Measurements from ENCODE around the gene TSPAN12. TPM values are rescaled to one million over a fixed set of nuclear protein-coding genes. Genes with fewer than 3 reads are reported as not detected.
"Not testable (repeated sequence)": the region's sequence is repeated elsewhere in the genome, so short reads cannot be mapped to it uniquely, and the experiment has no call there.

The TSPAN12 gene
- total RNA-seq, 1 experiment from 2014 or later = 7.4 TPM

- H3K4me2 ChIP-seq (ENCODE audit: low read length); H4K20me1 ChIP-seq (ENCODE audit: insufficient read depth); RAD21 ChIA-PET (ENCODE audit: low non-redundant PET in 1 of 2, low total read pairs in 2 of 2, uncharacterized antibody in 2 of 2, unreplicated experiment in 2 of 2); intact Hi-C loops (cut with micrococcal nuclease); H2AFZ ChIP-seq (ENCODE audit: low read depth, low read length, poor library complexity, severe bottlenecking); H3K9ac ChIP-seq (ENCODE audit: low read length); H3K4me3 ChIP-seq (replicated peaks in 1 of 2; ENCODE audit: low read depth in 1 of 2, low read length in 2 of 2); POLR2A ChIA-PET; H3K36me3 ChIP-seq (ENCODE audit: control insufficient read depth in 1 of 2, insufficient read depth in 2 of 2, low read length in 2 of 2); ATAC-seq; H3K9me3 ChIP-seq (ENCODE audit: control insufficient read depth in 1 of 2, insufficient read depth in 1 of 2, low read depth in 1 of 2, low read length in 2 of 2); DNase-seq (ENCODE audit: low read depth, low spot score); H3K27me3 ChIP-seq (ENCODE audit: insufficient read depth, low read length); H3K4me1 ChIP-seq (ENCODE audit: control insufficient read depth in 1 of 2, insufficient read depth in 2 of 2, low read length in 2 of 2); H3K9me2 ChIP-seq (ENCODE audit: insufficient read depth); BruUV-seq (replicated peaks); H3K27ac ChIP-seq (ENCODE audit: low read depth, low read length); CTCF ChIA-PET; H3K79me2 ChIP-seq (ENCODE audit: insufficient read depth, low read length): not testable (repeated sequence)
Measured at GRCh38 chr7:120781924-120782323, 76.0 kb downstream of the TSPAN12 start.

- no peaks in the 10 kb centered on the region for H3K4me1 ChIP-seq (ENCODE audit: control insufficient read depth in 1 of 2, insufficient read depth in 2 of 2, low read length in 2 of 2)
- ATAC-seq (no peak), DNase-seq (ENCODE audit: low read depth, low spot score) (no peak)
- TF ChIP-seq POLR2AphosphoS5 (IDR thresholded peaks at IDR 0.05; ENCODE audit: low read depth, low read length) = no peak
- ChIA-PET POLR2A (no interaction called here), CTCF (no interaction called here), RAD21 (ENCODE audit: low non-redundant PET in 1 of 2, low total read pairs in 2 of 2, uncharacterized antibody in 2 of 2, unreplicated experiment in 2 of 2) (no interaction called here)
- no peaks in the 10 kb centered on the region for H3K9me2 ChIP-seq (ENCODE audit: insufficient read depth)
- H4K20me1 ChIP-seq (ENCODE audit: insufficient read depth) = no peaks in the 10 kb centered on the region
- H3K27me3 ChIP-seq (ENCODE audit: insufficient read depth, low read length) = no peaks in the 10 kb centered on the region
- BruUV-seq (replicated peaks) = no TSS peak
- H3K4me2 ChIP-seq (ENCODE audit: low read length) = no peak overlapping the region
- no peak overlapping the region for H3K4me3 ChIP-seq (replicated peaks in 1 of 2; ENCODE audit: low read depth in 1 of 2, low read length in 2 of 2)
- H3K27ac ChIP-seq (ENCODE audit: low read depth, low read length) = no peak overlapping the region
- no peaks in the 10 kb centered on the region for H3K36me3 ChIP-seq (ENCODE audit: control insufficient read depth in 1 of 2, insufficient read depth in 2 of 2, low read length in 2 of 2)
- no peak overlapping the region for H3K9ac ChIP-seq (ENCODE audit: low read length)
- H3K79me2 ChIP-seq (ENCODE audit: insufficient read depth, low read length) = no peaks in the 10 kb centered on the region
- no peaks in the 10 kb centered on the region for H3K9me3 ChIP-seq (ENCODE audit: control insufficient read depth in 1 of 2, insufficient read depth in 1 of 2, low read depth in 1 of 2, low read length in 2 of 2)
- no peak overlapping the region for H2AFZ ChIP-seq (ENCODE audit: low read depth, low read length, poor library complexity, severe bottlenecking)
- intact Hi-C loops (cut with micrococcal nuclease) = no loop called here
Measured at GRCh38 chr7:120780938-120781337, 77.0 kb downstream of the TSPAN12 start.

DNA sequence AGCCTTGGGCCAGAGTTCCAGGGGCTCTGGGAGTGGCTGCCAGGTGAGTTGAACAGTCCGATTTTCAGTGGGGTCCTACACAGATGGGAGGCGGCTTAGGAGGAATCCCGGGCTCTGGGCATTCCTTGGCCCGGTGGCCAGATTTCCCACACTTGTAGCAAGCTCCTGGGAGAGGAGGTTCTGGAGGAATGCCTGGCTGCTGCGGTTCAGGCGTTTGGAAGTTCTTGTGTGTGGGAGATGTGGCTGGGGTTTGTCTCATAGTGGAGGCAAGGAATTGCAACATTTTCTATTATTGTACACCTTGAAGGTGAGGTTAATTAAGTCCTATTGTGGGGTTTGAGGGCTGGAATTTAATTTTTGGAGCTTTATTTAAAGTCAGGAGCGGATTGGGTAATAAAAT, 77.5 kb downstream of the TSPAN12 start:
- DNase-seq (ENCODE audit: low read depth, low spot score); CTCF ChIA-PET; H3K36me3 ChIP-seq (ENCODE audit: control insufficient read depth in 1 of 2, insufficient read depth in 2 of 2, low read length in 2 of 2); intact Hi-C loops (cut with micrococcal nuclease); H3K4me2 ChIP-seq (ENCODE audit: low read length); H3K27ac ChIP-seq (ENCODE audit: low read depth, low read length); POLR2A ChIA-PET; H4K20me1 ChIP-seq (ENCODE audit: insufficient read depth); H3K9me2 ChIP-seq (ENCODE audit: insufficient read depth); H3K9me3 ChIP-seq (ENCODE audit: control insufficient read depth in 1 of 2, insufficient read depth in 1 of 2, low read depth in 1 of 2, low read length in 2 of 2); H2AFZ ChIP-seq (ENCODE audit: low read depth, low read length, poor library complexity, severe bottlenecking); H3K9ac ChIP-seq (ENCODE audit: low read length); RAD21 ChIA-PET (ENCODE audit: low non-redundant PET in 1 of 2, low total read pairs in 2 of 2, uncharacterized antibody in 2 of 2, unreplicated experiment in 2 of 2); H3K4me1 ChIP-seq (ENCODE audit: control insufficient read depth in 1 of 2, insufficient read depth in 2 of 2, low read length in 2 of 2); H3K27me3 ChIP-seq (ENCODE audit: insufficient read depth, low read length); H3K4me3 ChIP-seq (replicated peaks in 1 of 2; ENCODE audit: low read depth in 1 of 2, low read length in 2 of 2); ATAC-seq; BruUV-seq (replicated peaks); H3K79me2 ChIP-seq (ENCODE audit: insufficient read depth, low read length): not testable (repeated sequence)

DNA sequence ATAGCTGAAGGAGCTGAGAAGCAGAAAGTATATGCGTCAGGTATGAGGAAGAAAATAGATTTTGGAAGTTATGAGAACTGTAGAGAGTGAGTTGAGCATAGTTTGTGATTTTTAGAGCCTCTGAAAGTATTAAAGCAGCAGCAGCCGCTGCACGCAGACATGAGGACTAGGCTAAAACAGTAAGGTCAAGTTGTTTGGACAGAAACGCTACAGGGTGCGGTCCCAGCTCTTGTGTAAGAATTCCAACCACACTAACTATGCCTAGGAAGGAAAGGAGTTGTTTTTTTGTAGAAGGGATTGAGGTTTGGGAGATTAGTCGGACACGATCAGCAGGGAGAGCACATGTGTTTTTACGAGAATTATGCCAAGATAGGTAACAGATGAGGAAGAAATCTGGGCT, 78.9 kb downstream of the TSPAN12 start:
- H3K4me3 ChIP-seq (replicated peaks in 1 of 2; ENCODE audit: low read depth in 1 of 2, low read length in 2 of 2); POLR2A ChIA-PET; H3K9me2 ChIP-seq (ENCODE audit: insufficient read depth); DNase-seq (ENCODE audit: low read depth, low spot score); H4K20me1 ChIP-seq (ENCODE audit: insufficient read depth); CTCF ChIA-PET; H3K27ac ChIP-seq (ENCODE audit: low read depth, low read length); H3K79me2 ChIP-seq (ENCODE audit: insufficient read depth, low read length); H3K4me2 ChIP-seq (ENCODE audit: low read length); BruUV-seq (replicated peaks); H3K4me1 ChIP-seq (ENCODE audit: control insufficient read depth in 1 of 2, insufficient read depth in 2 of 2, low read length in 2 of 2); RAD21 ChIA-PET (ENCODE audit: low non-redundant PET in 1 of 2, low total read pairs in 2 of 2, uncharacterized antibody in 2 of 2, unreplicated experiment in 2 of 2); H2AFZ ChIP-seq (ENCODE audit: low read depth, low read length, poor library complexity, severe bottlenecking); ATAC-seq; H3K9ac ChIP-seq (ENCODE audit: low read length); H3K27me3 ChIP-seq (ENCODE audit: insufficient read depth, low read length); intact Hi-C loops (cut with micrococcal nuclease); H3K36me3 ChIP-seq (ENCODE audit: control insufficient read depth in 1 of 2, insufficient read depth in 2 of 2, low read length in 2 of 2); H3K9me3 ChIP-seq (ENCODE audit: control insufficient read depth in 1 of 2, insufficient read depth in 1 of 2, low read depth in 1 of 2, low read length in 2 of 2): not testable (repeated sequence)
